Activated naive CD4-positive, alpha-beta T cell treated with anti-CD3 and anti-CD28 coated beads, Interleukin-2, amount 10 ng/mL, durations not matched to agents 7 days and 5 days (primary cell): ENCODE measurements around the gene U2AF2.

Experiments used
- CTCF ChIA-PET: fragments of 350-600 bp; sonication (Branson Sonifier 250); formaldehyde crosslinking; loops from one replicate; lab custom pipeline; 2021; ENCODE audit warnings: antibody characterized with exemption; lab: Charles Lee
- DNase-seq: peaks from one replicate; pipeline ENCODE4 v3.0.0-alpha.2; 2020
- H3K27ac Mint-ChIP-seq: one replicate; pipeline ENCODE4 v1.8.0; 2021; ENCODE audit warnings: mild to moderate bottlenecking, moderate library complexity, mixed read lengths
- H3K27me3 Mint-ChIP-seq: one replicate; pipeline ENCODE4 v1.8.0; 2021; ENCODE audit warnings: mild to moderate bottlenecking, mixed read lengths
- H3K36me3 Mint-ChIP-seq: one replicate; pipeline ENCODE4 v1.8.0; 2021; ENCODE audit warnings: mixed read lengths
- H3K4me1 Mint-ChIP-seq: one replicate; pipeline ENCODE4 v1.8.0; 2021; ENCODE audit warnings: mixed read lengths
- H3K4me3 Mint-ChIP-seq: one replicate; pipeline ENCODE4 v1.8.0; 2021; ENCODE audit warnings: mild to moderate bottlenecking, moderate library complexity, mixed read lengths
- H3K9me3 Mint-ChIP-seq: one replicate; pipeline ENCODE4 v1.8.0; 2021; ENCODE audit warnings: mixed read lengths

U2AF2 gene

GRCh38 chr19:55642153-55643002 lies 12.5 kb upstream of the U2AF2 start:
- peak; percentile 39 for DNase-seq
- H3K27me3 Mint-ChIP-seq = no peaks in the 10 kb centered on the region
- peaks cover 17% of the 10 kb centered on the region for H3K36me3 Mint-ChIP-seq
- H3K27ac Mint-ChIP-seq = peak overlapping the region; percentile 93
- CTCF ChIA-PET = interaction anchor here (0.9 to 2.7 kb wide), 4 partner anchors 10 to 139 kb away, joined by 3 to 15 read pairs (median 3); no protein-coding TSS in a partner anchor
- peaks cover 70% of the 10 kb centered on the region for H3K4me1 Mint-ChIP-seq
- H3K4me3 Mint-ChIP-seq = peak overlapping the region; percentile 92
- H3K9me3 Mint-ChIP-seq = no peaks in the 10 kb centered on the region

DNA sequence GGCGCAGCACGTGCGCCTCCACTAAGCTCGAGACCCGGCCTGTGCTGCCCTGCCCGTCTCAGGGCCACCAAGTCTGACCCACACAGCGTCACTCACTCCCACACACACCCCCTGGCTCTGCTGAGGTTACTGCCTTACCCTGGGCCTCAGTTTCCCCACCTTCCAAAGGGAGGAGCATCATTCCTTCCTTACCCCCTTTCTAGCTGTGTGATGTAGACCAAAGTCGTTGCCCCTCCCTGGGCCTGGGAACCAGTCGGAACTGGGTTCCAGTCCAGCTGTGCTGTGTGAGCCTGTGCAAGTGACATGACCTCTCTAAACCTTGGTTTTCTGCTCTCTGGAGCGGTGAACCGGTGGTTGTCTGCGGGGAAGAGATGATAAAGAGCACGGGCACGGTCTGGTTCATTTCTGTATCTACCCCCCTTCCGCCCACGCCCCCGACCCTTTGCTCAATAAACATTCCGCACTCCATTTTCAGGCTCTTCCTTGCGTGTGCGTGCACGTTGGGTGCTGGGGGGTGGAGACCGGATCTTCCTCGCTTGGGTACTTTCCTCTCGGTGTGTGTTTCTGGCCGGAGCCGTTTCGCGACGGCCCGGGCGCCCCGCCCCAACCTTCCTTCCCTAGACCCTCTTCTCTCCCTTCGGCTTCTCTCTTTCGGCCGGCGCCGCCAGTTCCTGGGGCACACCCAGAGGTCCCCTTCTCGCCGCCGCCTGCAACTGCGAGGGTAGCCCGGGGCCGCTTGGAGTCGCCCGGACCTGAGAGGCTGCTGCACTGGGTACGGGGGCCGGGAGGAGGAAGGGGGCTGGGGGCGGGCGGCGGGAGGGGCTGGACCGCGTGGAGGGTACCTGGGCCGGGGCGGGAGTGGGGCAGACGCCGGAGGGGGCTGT lies 11.6 kb upstream of the U2AF2 start, which contains the start of gene ZNF581:
ZNF581 (plus strand) TSS at position 647 of the 884 bp plus-strand sequence. CDS start 923 bp downstream, outside the sequence.
- CTCF ChIA-PET = interaction anchor here (0.9 to 2.7 kb wide), 4 partner anchors 10 to 139 kb away, joined by 3 to 15 read pairs (median 3); no protein-coding TSS in a partner anchor
- DNase-seq = peak; percentile 84
- peaks cover 67% of the 10 kb centered on the region for H3K4me1 Mint-ChIP-seq
- H3K36me3 Mint-ChIP-seq = peaks cover 13% of the 10 kb centered on the region
- peak within 1 kb of the TSS; percentile 92 for H3K4me3 Mint-ChIP-seq
- H3K9me3 Mint-ChIP-seq = no peaks in the 10 kb centered on the region
- no peaks in the 10 kb centered on the region for H3K27me3 Mint-ChIP-seq
- H3K27ac Mint-ChIP-seq = peak within 1 kb of the TSS; percentile 93

- no peaks in the 10 kb centered on the region for H3K27me3 Mint-ChIP-seq
- CTCF ChIA-PET = interaction anchor here (2.7 kb wide), 1 partner anchor 12 kb away, joined by 15 read pairs; no protein-coding TSS in a partner anchor
- no peak for DNase-seq
- peaks cover 11% of the 10 kb centered on the region for H3K36me3 Mint-ChIP-seq
- peak overlapping the region; percentile 93 for H3K27ac Mint-ChIP-seq
- H3K9me3 Mint-ChIP-seq = no peaks in the 10 kb centered on the region
- peaks cover 67% of the 10 kb centered on the region for H3K4me1 Mint-ChIP-seq
- H3K4me3 Mint-ChIP-seq = peak overlapping the region; percentile 92
These were observed 11.0 kb upstream of the U2AF2 start for GRCh38 chr19:55643887-55644176.

GRCh38 chr19:55644191-55644833 lies 10.5 kb upstream of the U2AF2 start:
- peak overlapping the region; percentile 93 for H3K27ac Mint-ChIP-seq
- no peak for DNase-seq
- peaks cover 9% of the 10 kb centered on the region for H3K36me3 Mint-ChIP-seq
- no peaks in the 10 kb centered on the region for H3K9me3 Mint-ChIP-seq
- CTCF ChIA-PET = interaction anchor here (1.9 to 2.7 kb wide), 2 partner anchors 11 to 12 kb away, joined by 7 to 15 read pairs; no protein-coding TSS in a partner anchor
- no peaks in the 10 kb centered on the region for H3K27me3 Mint-ChIP-seq
- H3K4me1 Mint-ChIP-seq = peaks cover 64% of the 10 kb centered on the region
- peak overlapping the region; percentile 92 for H3K4me3 Mint-ChIP-seq

DNA sequence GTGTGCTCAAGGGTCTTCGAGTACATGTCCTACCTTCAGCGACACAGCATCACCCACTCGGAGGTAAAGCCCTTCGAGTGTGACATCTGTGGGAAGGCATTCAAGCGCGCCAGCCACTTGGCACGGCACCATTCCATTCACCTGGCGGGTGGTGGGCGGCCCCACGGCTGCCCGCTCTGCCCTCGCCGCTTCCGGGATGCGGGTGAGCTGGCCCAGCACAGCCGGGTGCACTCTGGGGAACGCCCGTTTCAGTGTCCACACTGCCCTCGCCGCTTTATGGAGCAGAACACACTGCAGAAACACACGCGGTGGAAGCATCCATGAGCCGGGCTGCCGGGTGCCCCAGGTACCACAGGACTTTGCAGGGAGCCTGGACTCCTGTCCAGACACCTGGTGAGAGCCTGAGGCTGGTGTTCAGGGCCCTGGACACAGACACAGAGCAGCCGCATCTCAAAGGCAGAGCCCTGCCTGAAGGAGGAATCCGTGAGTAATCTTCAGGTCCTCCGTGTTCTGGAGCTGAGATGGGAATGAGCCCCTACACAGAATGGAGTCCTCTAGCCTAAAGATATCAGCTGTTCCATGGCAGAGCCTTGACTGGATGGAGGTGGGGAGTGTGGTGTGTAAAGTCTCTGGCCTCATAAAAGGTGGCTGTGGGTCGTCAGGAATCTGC lies 9.9 kb upstream of the U2AF2 start:
- Mint-ChIP-seq H3K36me3 (peaks cover 12% of the 10 kb centered on the region), H3K4me1 (peaks cover 62% of the 10 kb centered on the region), H3K9me3 (no peaks in the 10 kb centered on the region), H3K4me3 (peak overlapping the region; percentile 92), H3K27me3 (no peaks in the 10 kb centered on the region), H3K27ac (peak overlapping the region; percentile 93)
- CTCF ChIA-PET = interaction anchor here (1.6 to 1.9 kb wide), 2 partner anchors 9 to 12 kb away, joined by 4 to 7 read pairs; no protein-coding TSS in a partner anchor
- no peak for DNase-seq

GRCh38 chr19:55645512-55645881 lies 9.3 kb upstream of the U2AF2 start:
- peaks cover 59% of the 10 kb centered on the region for H3K4me1 Mint-ChIP-seq
- DNase-seq = no peak
- H3K27ac Mint-ChIP-seq = peak overlapping the region; percentile 73
- no peaks in the 10 kb centered on the region for H3K9me3 Mint-ChIP-seq
- H3K27me3 Mint-ChIP-seq = no peaks in the 10 kb centered on the region
- peak overlapping the region; percentile 57 for H3K4me3 Mint-ChIP-seq
- CTCF ChIA-PET = interaction anchor here (1.6 to 1.9 kb wide), 2 partner anchors 9 to 13 kb away, joined by 4 to 7 read pairs; no protein-coding TSS in a partner anchor
- peaks cover 12% of the 10 kb centered on the region for H3K36me3 Mint-ChIP-seq

DNA sequence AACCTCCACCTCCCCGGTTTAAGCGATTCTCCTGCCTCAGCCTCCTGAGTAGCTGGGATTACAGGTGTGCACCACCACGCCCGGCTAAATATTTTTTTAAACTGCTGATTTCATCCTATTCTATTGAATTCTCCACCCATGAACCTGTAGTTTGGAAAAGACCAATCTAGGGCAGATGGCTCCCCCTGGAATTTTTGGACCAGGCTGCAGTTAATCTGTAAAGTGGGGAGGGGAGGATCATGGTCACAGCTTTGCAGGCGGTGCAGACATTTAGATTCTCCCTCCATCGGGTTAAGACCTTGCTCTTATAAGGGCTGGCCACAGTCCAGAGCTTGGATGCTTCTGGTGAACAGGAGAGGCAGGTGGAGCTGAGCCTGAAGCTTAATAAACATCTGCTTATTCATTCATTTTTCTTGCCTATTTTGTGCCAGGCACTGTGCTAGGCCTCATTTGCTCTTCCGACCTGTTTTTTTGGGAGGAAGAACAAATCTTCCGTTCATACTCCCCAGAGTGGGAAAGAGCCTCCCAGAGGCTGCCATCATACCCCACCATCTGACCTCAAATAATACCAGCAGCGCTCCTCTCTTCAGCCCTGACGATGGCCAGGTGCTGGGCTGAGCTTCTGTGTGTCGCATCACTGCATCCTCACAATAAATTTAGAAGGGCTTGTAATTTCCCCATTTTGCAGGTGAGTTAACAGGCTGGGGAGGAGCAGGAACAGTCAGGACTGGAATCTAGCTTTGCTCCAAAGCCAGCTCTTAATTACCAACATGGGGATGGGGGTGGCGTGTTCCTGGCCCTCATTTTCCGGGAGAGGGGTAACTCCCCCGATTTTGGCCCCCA lies 7.7 kb upstream of the U2AF2 start:
- CTCF ChIA-PET = interaction anchor here (0.9 to 2.2 kb wide), 3 partner anchors 14 to 25 kb away, joined by 3 to 10 read pairs (median 3); no protein-coding TSS in a partner anchor
- peaks cover 12% of the 10 kb centered on the region for H3K36me3 Mint-ChIP-seq
- peak overlapping the region; percentile 77 for H3K4me3 Mint-ChIP-seq
- no peak for DNase-seq
- H3K4me1 Mint-ChIP-seq = peaks cover 57% of the 10 kb centered on the region
- peak overlapping the region; percentile 60 for H3K27ac Mint-ChIP-seq
- H3K27me3 Mint-ChIP-seq = no peaks in the 10 kb centered on the region
- H3K9me3 Mint-ChIP-seq = no peaks in the 10 kb centered on the region

DNA sequence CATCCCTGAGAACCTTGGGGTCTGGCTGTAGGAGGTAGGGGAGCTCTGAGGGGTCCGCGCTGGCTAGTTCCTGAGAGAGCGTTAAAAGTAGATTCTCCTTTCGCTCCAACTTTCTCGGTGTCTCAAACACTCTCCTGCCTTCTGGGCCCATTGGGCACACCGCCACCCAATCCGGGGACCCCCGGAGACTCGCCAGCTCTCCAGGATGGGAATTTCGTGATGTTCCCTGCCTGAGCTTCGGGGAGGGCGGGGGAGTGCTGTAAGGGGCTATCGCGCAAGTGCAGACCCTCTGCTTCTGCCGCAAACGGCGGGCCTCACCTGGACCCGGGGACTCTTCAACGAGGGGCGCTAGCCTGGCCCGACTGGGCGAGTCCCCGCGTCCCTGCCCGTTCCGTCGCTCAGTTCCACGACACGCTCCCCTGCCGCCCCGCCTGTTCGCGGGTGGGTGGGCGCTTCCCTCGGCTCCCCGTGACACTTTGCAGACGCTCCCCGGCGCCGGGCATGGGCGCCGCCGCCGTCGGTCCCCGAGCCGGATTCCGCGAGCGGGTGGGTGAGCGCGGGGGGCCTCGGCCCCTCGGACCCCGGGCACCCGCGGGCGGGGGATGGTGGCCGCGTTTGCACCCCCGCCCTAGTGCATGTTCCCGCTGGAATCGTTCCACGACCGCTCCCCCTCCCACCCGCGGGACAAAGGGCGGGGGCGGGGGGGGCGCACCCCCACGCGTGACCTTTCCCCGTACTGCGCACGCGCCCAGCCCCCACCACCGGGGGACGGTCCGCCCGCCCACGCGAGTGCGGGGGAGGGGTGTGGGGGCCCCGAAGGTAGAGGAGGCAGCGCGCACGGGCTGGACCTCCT lies 6.9 kb upstream of the U2AF2 start, which contains the start of gene CCDC106:
CCDC106 (plus strand) TSS at position 481 of the 853 bp plus-strand sequence. CDS start 835 bp downstream, outside the sequence.
- Mint-ChIP-seq H3K27ac (peak within 1 kb of the TSS; percentile 77), H3K4me3 (peak within 1 kb of the TSS; percentile 77), H3K4me1 (peaks cover 56% of the 10 kb centered on the region), H3K27me3 (no peaks in the 10 kb centered on the region), H3K36me3 (peaks cover 12% of the 10 kb centered on the region), H3K9me3 (no peaks in the 10 kb centered on the region)
- CTCF ChIA-PET = interaction anchor here (0.9 to 2.2 kb wide), 2 partner anchors 15 to 17 kb away, joined by 3 to 10 read pairs; no protein-coding TSS in a partner anchor
- DNase-seq = peak; percentile 60

GRCh38 chr19:55648585-55649267 lies 6.1 kb upstream of the U2AF2 start:
- CTCF ChIA-PET = interaction anchor here (1.0 to 2.2 kb wide), 3 partner anchors 11 to 16 kb away, joined by 3 to 10 read pairs (median 4); no protein-coding TSS in a partner anchor
- no peak for DNase-seq
- Mint-ChIP-seq H3K4me1 (peaks cover 54% of the 10 kb centered on the region), H3K27ac (peak overlapping the region; percentile 67), H3K9me3 (no peaks in the 10 kb centered on the region), H3K27me3 (peaks cover 2% of the 10 kb centered on the region), H3K36me3 (peaks cover 10% of the 10 kb centered on the region), H3K4me3 (peak overlapping the region; percentile 73)

DNA sequence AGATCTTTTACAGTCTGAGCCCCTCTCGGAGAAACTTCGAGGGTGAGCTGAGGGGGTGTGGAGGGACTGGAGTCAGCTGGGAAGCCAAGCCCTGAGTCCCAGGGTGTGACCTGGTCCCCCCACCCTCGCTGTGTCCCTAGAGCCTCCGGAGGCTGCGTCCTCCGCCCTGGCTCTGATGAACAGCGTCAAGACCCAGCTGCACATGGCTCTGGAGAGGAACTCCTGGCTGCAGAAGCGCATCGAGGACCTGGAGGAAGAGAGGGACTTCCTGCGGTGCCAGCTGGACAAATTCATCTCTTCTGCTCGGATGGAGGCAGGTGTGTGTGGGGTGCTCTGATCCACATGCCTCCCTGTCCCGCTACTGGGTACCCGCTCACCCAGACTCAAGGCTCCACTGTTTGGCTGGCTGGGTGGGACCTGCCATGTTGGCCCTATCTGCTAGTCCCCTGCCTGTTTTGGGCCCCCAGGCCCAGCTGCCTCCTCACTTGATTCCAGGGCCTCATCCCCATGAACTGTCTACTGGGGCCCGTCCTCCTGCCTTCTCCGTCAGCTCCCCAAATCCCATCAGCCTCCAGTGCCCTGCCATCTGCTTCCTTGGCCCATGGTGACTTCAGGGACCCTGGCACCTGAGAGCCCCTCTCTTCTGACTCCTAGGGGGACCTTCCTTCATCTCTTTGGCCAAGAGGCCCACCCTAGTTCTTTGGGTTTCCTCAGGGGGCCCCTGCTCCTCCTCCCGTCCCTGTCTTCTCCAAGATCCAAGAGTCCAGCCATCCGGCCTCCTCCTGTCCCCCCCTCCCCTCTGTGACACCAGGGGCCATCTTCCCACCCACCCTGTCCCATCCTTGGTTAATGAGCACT lies 5.3 kb upstream of the U2AF2 start:
- Mint-ChIP-seq H3K9me3 (no peaks in the 10 kb centered on the region), H3K4me3 (peak overlapping the region; percentile 73), H3K36me3 (peaks cover 8% of the 10 kb centered on the region), H3K4me1 (peaks cover 47% of the 10 kb centered on the region), H3K27me3 (peaks cover 4% of the 10 kb centered on the region), H3K27ac (peak overlapping the region; percentile 19)
- DNase-seq = no peak
- CTCF ChIA-PET = interaction anchor here (1.0 to 1.1 kb wide), 2 partner anchors 12 to 17 kb away, joined by 3 to 4 read pairs; no protein-coding TSS in a partner anchor
